ENCODE data around the gene POU5F2.

POU5F2 gene

GRCh38 chr5:93741136-93741811 is at the start of gene POU5F2:
Gene POU5F2, minus strand, starts transcription at chr5:93741600. Its CDS starts 37 bp downstream, at chr5:93741563.
- no peak for DNase-seq (ENCODE audit: low spot score)

DNA sequence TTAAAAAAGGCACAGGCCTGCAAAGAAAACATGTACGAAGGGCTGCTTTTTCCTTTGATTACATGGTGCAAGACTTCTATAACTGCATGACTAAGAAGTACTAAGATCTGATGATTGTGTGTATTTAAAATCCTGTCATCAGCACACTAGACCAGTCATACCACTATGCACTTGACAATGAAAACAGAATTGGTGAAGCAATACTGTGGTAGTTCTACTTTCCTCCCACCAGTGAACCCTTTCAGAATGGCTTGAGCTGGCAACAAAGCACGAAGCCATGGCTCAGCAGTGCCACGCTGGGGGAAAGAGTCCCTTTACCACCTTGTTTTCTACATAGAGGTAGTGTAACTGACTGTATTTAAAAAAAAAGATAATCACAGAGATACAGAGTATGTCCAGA is 49.0 kb upstream of the POU5F2 start:
- no peak for DNase-seq (ENCODE audit: low spot score)

DNA sequence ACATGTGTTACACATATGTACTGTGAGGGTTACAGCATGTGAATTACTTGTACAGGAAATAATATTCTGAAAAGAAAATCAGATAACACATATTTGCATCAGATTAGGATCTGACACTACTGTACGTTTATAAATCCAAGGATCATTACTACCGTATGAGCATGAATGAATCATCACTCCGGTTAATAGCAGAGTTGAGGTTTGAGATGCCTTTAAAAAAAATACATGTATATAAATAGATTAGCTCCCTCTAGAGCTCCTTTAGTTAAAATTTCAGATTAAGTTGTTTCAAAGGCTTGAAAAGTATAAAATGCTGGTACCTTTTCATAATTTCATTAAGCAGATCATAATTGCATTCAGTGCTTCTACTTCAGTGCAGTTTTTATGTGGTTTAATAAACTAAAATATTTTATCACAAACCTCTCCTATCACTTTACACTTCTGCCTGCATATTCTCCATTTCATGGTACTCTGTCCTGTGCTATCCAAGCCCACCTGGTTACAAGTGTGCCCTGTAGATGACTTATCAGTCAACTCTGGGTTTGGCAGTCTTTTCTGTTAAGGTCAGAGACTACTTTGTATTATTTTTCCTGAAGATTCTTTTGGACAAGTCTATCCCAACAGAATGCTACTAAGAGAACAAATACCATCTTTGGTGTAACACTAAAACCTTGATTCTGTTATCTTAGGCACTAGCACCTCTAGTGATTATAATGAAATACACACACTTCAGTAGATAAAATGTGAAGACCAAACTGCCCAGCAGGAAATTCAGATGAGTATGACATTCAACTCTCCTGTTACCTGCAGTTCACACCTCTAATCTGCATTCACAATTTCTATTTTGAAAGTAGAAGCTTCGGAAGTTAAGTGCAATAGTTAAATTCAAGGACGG is 48.0 kb upstream of the POU5F2 start:
- DNase-seq (ENCODE audit: low spot score): no peak

GRCh38 chr5:93787598-93787997 is 46.2 kb upstream of the POU5F2 start:
- DNase-seq (ENCODE audit: low spot score): no peak

GRCh38 chr5:93785475-93785874 is 44.1 kb upstream of the POU5F2 start:
- DNase-seq (ENCODE audit: low spot score): no peak

DNA sequence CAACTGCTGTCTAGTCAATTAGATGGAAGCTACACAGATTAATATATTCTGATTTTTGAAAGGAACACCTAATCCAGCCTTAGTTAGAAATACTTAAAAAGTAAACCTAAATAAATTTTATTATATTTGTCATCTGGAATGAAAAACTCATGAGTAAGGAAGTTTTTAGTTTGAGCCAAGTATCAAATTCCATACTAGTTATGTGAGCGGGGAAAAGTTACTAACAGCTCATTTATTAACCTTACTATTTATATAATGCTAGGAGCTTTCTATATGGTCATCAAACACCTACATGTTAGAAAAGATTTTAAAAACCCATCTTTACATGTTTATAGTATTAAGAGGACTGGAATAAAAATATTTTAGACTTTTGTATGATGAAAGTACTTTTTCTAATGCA is 41.6 kb upstream of the POU5F2 start:
- no peak for DNase-seq (ENCODE audit: low spot score)

- no peak for DNase-seq (ENCODE audit: low spot score)
These were observed 36.2 kb upstream of the POU5F2 start for GRCh38 chr5:93777620-93778019.

DNA sequence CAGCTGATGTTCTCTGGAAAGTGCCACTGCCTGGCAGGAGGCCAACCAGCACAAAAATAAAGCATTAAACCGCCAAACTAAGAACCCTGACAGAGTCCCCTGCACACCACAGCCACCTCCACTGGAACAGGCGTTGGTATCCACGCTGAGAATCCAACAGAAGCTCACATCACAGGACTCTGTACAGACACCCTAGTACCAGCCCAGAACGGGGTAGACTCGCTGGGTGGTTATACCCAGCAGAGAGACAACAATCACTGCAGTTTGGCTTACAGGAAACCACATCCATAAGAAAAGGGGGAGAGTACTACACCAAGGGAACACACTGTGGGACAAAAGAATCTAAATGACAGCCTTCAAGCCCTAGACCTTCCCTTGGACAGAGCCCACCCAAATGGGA is 15.0 kb upstream of the POU5F2 start:
- no peak for DNase-seq (ENCODE audit: low spot score)

- DNase-seq (ENCODE audit: low spot score): no peak
These were observed 14.3 kb upstream of the POU5F2 start for GRCh38 chr5:93755716-93756115.

- no peak for DNase-seq (ENCODE audit: low spot score)
These were observed 7.5 kb upstream of the POU5F2 start for GRCh38 chr5:93748875-93749397.

DNA sequence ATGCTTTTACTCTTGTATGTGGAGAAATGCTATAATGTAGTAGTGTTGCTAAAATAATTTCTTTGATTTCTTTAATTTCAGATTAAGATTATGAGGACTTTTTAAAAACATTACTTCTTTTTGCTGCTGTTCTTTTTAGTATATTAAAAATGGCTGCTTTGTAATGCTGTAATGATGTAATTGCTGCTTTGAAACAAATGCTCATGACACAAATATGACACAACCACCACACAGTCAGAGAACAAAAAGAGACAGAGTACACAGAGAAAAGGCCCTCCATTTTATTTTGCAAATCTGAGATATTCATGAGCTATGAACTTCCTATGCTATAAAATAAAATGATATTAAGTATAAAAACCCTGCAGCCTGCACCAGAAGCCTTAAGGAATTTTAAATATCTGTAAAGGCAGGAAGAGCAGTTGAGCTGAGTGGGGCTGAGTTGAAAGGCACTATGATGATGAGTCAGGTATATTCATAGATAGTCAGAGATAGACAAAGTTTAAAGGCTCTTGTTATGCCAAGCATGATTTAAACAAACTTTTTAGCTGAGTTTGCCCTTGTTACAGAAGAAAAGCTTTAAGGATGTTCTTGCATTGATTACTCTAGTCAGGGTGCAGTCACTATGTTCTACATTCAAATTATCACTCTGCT is 5.1 kb upstream of the POU5F2 start:
- no peak for DNase-seq (ENCODE audit: low spot score)

GRCh38 chr5:93736284-93736683 is 5.1 kb downstream of the POU5F2 start:
- DNase-seq (ENCODE audit: low spot score): no peak

DNA sequence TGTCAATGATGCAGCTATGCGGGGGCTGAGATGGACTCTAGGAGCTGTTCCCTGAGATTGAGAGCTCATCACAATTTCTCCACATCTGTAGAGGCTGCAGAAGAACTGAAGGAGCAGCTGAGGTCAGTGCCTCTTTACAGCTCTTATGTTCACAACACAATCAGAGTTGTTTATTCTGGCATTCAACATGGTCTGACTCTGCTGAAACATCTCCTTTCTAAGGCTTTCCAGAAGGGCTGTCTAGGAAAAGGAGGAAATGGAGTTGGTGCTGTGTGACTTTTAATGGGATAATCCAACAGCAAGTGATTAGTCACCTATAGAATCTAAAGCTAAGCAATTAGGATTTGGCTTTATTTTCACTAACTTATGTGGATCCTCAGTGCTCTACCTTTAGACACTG is 6.0 kb downstream of the POU5F2 start:
- no peak for DNase-seq (ENCODE audit: low spot score)

DNA sequence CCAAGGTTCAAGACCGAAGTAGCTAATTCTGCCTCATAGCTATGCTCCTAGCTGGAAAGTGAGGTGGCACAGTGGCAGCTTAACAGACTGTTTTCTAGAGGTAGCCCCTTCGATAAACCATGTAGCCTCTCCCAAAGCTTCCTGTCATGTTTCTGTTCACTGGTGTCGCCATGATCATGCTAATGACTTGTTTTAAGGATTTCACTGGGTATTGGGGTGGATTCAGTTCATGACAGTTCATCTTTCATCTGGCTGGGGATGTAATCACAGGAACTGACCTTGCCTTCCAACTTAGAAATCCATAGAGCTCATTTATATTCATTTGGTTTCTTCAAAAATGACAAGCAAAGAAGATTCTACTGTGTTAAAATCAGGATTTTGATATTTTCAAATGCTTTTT is 9.4 kb downstream of the POU5F2 start:
- DNase-seq (ENCODE audit: low spot score): no peak

DNA sequence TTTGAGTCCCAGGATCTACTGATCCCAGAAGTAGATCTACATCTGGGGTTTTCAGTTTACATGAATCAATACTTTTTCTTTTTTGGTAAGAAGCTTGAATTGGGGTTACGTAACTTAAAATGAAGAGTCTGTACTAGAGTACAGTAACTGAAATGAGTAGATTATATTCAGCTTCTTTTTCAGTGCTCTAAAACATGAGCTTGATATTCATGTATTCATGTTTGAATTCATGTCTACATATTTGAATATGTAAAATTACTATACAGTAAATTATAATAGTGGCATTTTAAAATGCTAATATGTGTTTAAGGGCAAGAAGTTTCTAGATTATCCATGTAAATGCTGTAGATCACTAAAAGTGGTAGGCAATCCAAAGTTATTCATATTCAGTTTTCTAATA is 14.8 kb downstream of the POU5F2 start:
- DNase-seq (ENCODE audit: low spot score): no peak

DNA sequence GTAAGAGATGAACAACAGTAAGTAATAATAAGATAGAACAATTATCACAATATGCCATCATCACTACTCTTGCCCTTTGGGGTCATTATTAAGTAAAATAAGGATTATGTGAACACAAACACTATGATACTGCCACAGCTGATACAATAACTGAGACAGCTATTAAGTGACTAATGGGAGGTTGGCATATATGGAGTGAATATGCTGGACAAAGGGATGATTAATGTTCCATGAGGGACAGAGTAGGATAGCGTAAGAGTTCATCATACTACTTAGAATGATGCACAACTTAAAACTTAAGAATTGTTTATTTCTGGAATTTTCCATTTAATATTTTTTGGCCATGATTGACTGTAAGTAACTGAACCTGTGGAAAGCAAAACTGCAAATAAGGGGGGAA is 16.6 kb downstream of the POU5F2 start:
- DNase-seq (ENCODE audit: low spot score): no peak

- DNase-seq (ENCODE audit: low spot score): no peak
These were observed 17.7 kb downstream of the POU5F2 start for GRCh38 chr5:93723681-93724080.

DNA sequence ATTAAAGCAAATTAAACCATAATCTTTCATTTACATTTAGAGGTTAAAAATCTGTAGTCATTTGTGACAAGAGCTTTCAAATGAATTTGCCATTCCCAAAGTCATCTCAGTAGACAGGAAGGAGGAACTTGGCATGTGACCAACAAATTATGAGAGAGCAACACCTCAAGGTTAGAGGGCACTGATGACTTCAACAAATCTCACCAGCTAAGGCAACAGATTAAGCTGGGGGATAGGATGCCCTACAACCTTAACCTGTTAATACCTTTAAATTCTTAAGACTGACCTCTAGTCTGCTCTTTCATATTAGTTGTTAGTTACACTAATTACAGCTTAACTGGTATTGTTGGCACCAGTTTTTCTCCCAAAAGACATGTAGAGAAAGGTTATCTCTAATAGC is 18.4 kb downstream of the POU5F2 start:
- DNase-seq (ENCODE audit: low spot score): no peak

- no peak for DNase-seq (ENCODE audit: low spot score)
These were observed 18.8 kb downstream of the POU5F2 start for GRCh38 chr5:93722588-93722987.

DNA sequence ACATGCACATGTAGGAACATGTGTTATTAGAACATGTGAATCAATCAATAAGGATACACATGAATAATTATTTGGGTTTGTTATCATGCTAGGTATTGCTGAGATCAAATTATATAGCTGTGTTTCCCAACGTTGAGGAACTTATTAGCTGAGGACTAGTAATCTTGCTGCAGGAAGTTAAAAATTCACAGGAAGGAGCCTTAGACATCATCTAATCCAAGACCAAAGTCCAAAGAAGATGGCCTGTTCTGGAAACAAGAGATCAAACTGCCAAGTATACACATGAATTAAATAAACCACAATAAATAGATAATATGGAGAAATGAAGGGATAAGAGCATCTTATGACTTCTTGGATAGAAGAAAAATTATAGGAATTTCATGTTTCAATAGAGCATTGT is 19.9 kb downstream of the POU5F2 start:
- no peak for DNase-seq (ENCODE audit: low spot score)

DNA sequence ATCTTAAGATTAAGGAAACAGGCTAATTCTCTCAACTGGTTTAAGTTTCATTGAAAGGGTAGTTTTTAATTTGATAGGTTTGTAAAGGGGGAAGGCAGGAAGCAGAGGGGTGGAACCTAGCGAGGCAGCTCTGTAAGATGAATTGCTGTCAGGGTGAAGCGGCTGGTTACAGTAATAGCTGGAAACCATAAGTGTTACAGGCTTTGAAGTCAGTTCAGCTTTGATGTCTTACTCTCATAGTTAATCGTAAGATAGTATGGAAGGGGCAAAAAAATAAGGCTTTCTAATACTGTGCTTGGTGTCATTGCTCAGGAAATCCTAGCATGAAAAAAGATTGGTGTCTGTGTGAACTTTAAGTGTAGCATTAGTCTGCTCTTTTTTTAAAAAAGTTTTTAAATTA is 20.3 kb downstream of the POU5F2 start:
- no peak for DNase-seq (ENCODE audit: low spot score)

DNA sequence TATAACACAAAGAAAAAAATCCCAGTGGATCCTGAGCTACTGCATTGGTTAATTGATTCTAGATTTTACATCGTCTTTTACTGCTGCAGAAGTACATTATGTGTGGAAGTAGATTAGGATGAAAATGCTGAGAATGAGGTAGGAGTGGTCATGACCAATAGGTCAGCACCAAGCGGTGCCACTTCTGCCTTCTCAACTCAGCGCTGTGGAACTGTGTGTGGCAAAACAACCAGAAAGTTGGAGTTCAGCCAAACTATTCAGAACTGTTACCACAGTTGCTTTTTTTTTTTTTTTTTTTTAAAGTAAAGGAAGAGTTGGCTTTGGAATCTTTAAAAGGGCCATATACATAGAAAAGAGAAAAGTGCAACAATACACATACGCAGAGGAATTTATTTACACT is 24.2 kb downstream of the POU5F2 start:
- DNase-seq (ENCODE audit: low spot score): no peak

DNA sequence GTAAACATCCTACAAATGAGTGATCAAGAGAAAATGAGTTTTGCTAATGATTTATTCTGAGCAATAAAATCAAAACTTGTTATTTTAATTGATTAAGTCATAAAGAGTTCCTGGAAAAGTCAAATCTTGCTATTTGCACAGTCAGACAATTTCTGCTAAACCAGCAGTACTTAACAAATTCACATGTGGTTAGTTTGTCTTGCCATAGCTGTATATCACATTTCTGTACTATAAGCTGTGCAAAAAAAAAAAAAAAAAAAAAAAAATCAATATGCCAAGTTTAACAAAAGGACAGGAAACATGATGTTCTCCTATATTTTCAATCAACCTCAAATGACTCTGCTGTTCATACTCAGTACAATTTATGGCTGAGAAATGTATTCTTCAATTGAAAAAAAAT is 24.9 kb downstream of the POU5F2 start:
- DNase-seq (ENCODE audit: low spot score): no peak

Measured in HuH-7 (cell line).